ENCODE data around the gene RNF212. TPM values are rescaled to one million over a fixed set of nuclear protein-coding genes. Genes with fewer than 3 reads are reported as not detected.

The RNF212 gene
- total RNA-seq, 1 experiment from 2014 or later = not detected

- Histone ChIP-seq H3F3A (ENCODE audit: low read length, unreplicated experiment) (no peaks in the 10 kb centered on the region), H3K36me3 (ENCODE audit: low read depth, low read length) (no peaks in the 10 kb centered on the region), H3K9me2 (replicated peaks; ENCODE audit: low read length) (no peaks in the 10 kb centered on the region), H3K27ac (ENCODE audit: low read length) (no peak overlapping the region), H3K4me2 (ENCODE audit: low read length) (no peak overlapping the region), H3K4me3 (ENCODE audit: low read length) (no peak overlapping the region), H4K20me1 (ENCODE audit: low read length) (no peaks in the 10 kb centered on the region), H2AFZ (ENCODE audit: low read length) (no peak overlapping the region), H3K9ac (ENCODE audit: low read length) (no peak overlapping the region), H3K27me3 (ENCODE audit: low read length) (no peaks in the 10 kb centered on the region), H3K79me2 (ENCODE audit: low read length) (no peaks in the 10 kb centered on the region), H3K4me1 (ENCODE audit: insufficient read depth, low read length) (peaks cover 6% of the 10 kb centered on the region), H3K9me3 (ENCODE audit: low read length) (no peaks in the 10 kb centered on the region)
- ChIA-PET POLR2A (ENCODE audit: unreplicated experiment) (no interaction called here), CTCF (no interaction called here)
- TF ChIP-seq EZH2 (IDR thresholded peaks at IDR 0.05; ENCODE audit: low read length, unreplicated experiment) = no peak
- TF ChIP-seq CTCF (conservative IDR thresholded peaks at IDR 0.05; ENCODE audit: low read depth, low read length) = no peak
- no peak for TF ChIP-seq EZH2phosphoT487 (IDR thresholded peaks at IDR 0.05; ENCODE audit: borderline replicate concordance, low read length)
- intact Hi-C loops (cut with micrococcal nuclease) = no loop called here
- ATAC-seq = no peak
- BruUV-seq (replicated peaks) = no TSS peak
- no peak for DNase-seq
Observed at GRCh38 chr4:1075809-1076699, 37.3 kb downstream of the RNF212 start.

GRCh38 chr4:1075225-1075624 is 38.1 kb downstream of the RNF212 start:
- no TSS peak for BruUV-seq (replicated peaks)
- no peak overlapping the region for H3K27ac ChIP-seq (ENCODE audit: low read length)
- no peak overlapping the region for H2AFZ ChIP-seq (ENCODE audit: low read length)
- no peak overlapping the region for H3K9ac ChIP-seq (ENCODE audit: low read length)
- TF ChIP-seq CTCF (conservative IDR thresholded peaks at IDR 0.05; ENCODE audit: low read depth, low read length) = no peak
- TF ChIP-seq EZH2 (IDR thresholded peaks at IDR 0.05; ENCODE audit: low read length, unreplicated experiment) = no peak
- TF ChIP-seq EZH2phosphoT487 (IDR thresholded peaks at IDR 0.05; ENCODE audit: borderline replicate concordance, low read length) = no peak
- ChIA-PET CTCF (no interaction called here), POLR2A (ENCODE audit: unreplicated experiment) (no interaction called here)
- no peaks in the 10 kb centered on the region for H3K9me2 ChIP-seq (replicated peaks; ENCODE audit: low read length)
- H3F3A ChIP-seq (ENCODE audit: low read length, unreplicated experiment) = no peaks in the 10 kb centered on the region
- no peak overlapping the region for H3K4me2 ChIP-seq (ENCODE audit: low read length)
- ATAC-seq (no peak), DNase-seq (no peak)
- no peaks in the 10 kb centered on the region for H3K36me3 ChIP-seq (ENCODE audit: low read depth, low read length)
- H4K20me1 ChIP-seq (ENCODE audit: low read length) = no peaks in the 10 kb centered on the region
- no peaks in the 10 kb centered on the region for H3K79me2 ChIP-seq (ENCODE audit: low read length)
- H3K27me3 ChIP-seq (ENCODE audit: low read length) = no peaks in the 10 kb centered on the region
- intact Hi-C loops (cut with micrococcal nuclease) = no loop called here
- H3K4me3 ChIP-seq (ENCODE audit: low read length) = no peak overlapping the region
- no peaks in the 10 kb centered on the region for H3K4me1 ChIP-seq (ENCODE audit: insufficient read depth, low read length)
- H3K9me3 ChIP-seq (ENCODE audit: low read length) = no peaks in the 10 kb centered on the region

GRCh38 chr4:1074077-1074476 is 39.3 kb downstream of the RNF212 start:
- intact Hi-C loops (cut with micrococcal nuclease) = no loop called here
- no peaks in the 10 kb centered on the region for H3K9me3 ChIP-seq (ENCODE audit: low read length)
- H3K4me1 ChIP-seq (ENCODE audit: insufficient read depth, low read length) = no peaks in the 10 kb centered on the region
- no peaks in the 10 kb centered on the region for H3F3A ChIP-seq (ENCODE audit: low read length, unreplicated experiment)
- no peak overlapping the region for H3K4me2 ChIP-seq (ENCODE audit: low read length)
- no TSS peak for BruUV-seq (replicated peaks)
- no peaks in the 10 kb centered on the region for H3K36me3 ChIP-seq (ENCODE audit: low read depth, low read length)
- no peak for TF ChIP-seq EZH2 (IDR thresholded peaks at IDR 0.05; ENCODE audit: low read length, unreplicated experiment)
- no peak overlapping the region for H3K27ac ChIP-seq (ENCODE audit: low read length)
- no peaks in the 10 kb centered on the region for H3K79me2 ChIP-seq (ENCODE audit: low read length)
- H3K4me3 ChIP-seq (ENCODE audit: low read length) = no peak overlapping the region
- H2AFZ ChIP-seq (ENCODE audit: low read length) = no peak overlapping the region
- no peak for DNase-seq
- no peaks in the 10 kb centered on the region for H3K9me2 ChIP-seq (replicated peaks; ENCODE audit: low read length)
- no peaks in the 10 kb centered on the region for H3K27me3 ChIP-seq (ENCODE audit: low read length)
- ChIA-PET CTCF (no interaction called here), POLR2A (ENCODE audit: unreplicated experiment) (no interaction called here)
- ATAC-seq = no peak
- no peaks in the 10 kb centered on the region for H4K20me1 ChIP-seq (ENCODE audit: low read length)
- H3K9ac ChIP-seq (ENCODE audit: low read length) = no peak overlapping the region
